Natural killer cell (primary cell): ENCODE data around the gene ZFAND3. TPM values are rescaled to one million over a fixed set of nuclear protein-coding genes. Genes with fewer than 3 reads are reported as not detected.

Experiments
- ATAC-seq, 3 donors: fragments of 150-1000 bp in 2 of 3; fragments of 200-7000 bp in 1 of 3; cut with Tn5 transposase; 1 replicate in 1 of 3; 2 replicates in 2 of 3; pipeline ENCODE4 v1.10.0; 2021; ENCODE audit warnings: mild to moderate bottlenecking in 2 of 3, moderate library complexity in 2 of 3
- DNase-seq, 2 donors: peaks; one replicate each; pipeline versions ENCODE4 v3.0.0 to v3.0.0-alpha.2; 2013 to 2021; ENCODE audit warnings: mixed read lengths in 1 of 2
- H3K27ac ChIP-seq: one replicate; pipeline ENCODE4 v1.5.1; 2013; ENCODE audit warnings: mild to moderate bottlenecking, low read length
- H3K27me3 ChIP-seq: one replicate; pipeline ENCODE4 v1.6.1; 2013; ENCODE audit warnings: low read length; ENCODE audit not compliant: control insufficient read depth, insufficient read depth
- H3K36me3 ChIP-seq: one replicate; pipeline ENCODE4 v1.6.1; 2013; ENCODE audit warnings: low read length; ENCODE audit not compliant: control insufficient read depth, insufficient read depth
- H3K4me1 ChIP-seq: one replicate; pipeline ENCODE4 v1.6.1; 2013; ENCODE audit warnings: low read length; ENCODE audit not compliant: control insufficient read depth, insufficient read depth
- H3K4me3 ChIP-seq: one replicate; pipeline ENCODE4 v1.5.1; 2013; ENCODE audit warnings: low read length
- H3K9me3 ChIP-seq: one replicate; pipeline ENCODE4 v1.6.1; 2013; ENCODE audit warnings: low read length; ENCODE audit not compliant: control insufficient read depth, insufficient read depth
- H3K27ac Mint-ChIP-seq, 2 donors: one replicate each; pipeline ENCODE4 v1.8.0; 2022; ENCODE audit warnings: mild to moderate bottlenecking in 2 of 2, mixed read lengths in 2 of 2, moderate library complexity in 1 of 2
- H3K27me3 Mint-ChIP-seq, 2 donors: one replicate each; pipeline ENCODE4 v1.8.0; 2022; ENCODE audit warnings: low read depth in 2 of 2, mixed read lengths in 2 of 2
- H3K36me3 Mint-ChIP-seq: one replicate; pipeline ENCODE4 v1.8.0; 2022; ENCODE audit warnings: mixed read lengths
- H3K4me1 Mint-ChIP-seq, 2 donors: one replicate each; pipeline ENCODE4 v1.8.0; 2022; ENCODE audit warnings: mixed read lengths in 2 of 2
- H3K4me3 Mint-ChIP-seq: one replicate; pipeline ENCODE4 v1.8.0; 2022; ENCODE audit warnings: mild to moderate bottlenecking, moderate library complexity, mixed read lengths
- H3K9me3 Mint-ChIP-seq, 2 donors: one replicate each; pipeline ENCODE4 v1.8.0; 2022; ENCODE audit warnings: mixed read lengths in 2 of 2
- CTCF ChIP-seq: fragments of 200-600 bp; IDR thresholded peaks from one replicate; pipeline ENCODE4 v1.8.0; 2022; ENCODE audit warnings: antibody characterized with exemption
- WGBS: methylation state at CpG from one replicate; pipeline ENCODE4 v1.1.7; 2013; ENCODE audit warnings: missing lambda C conversion rate; ENCODE audit not compliant: insufficient coverage; 5-methylcytosine and 5-hydroxymethylcytosine counted together
- intact Hi-C: fragments of 100-400 bp; cut with micrococcal nuclease; formaldehyde crosslinking; loops from one replicate; pipeline ENCODE4 v1.14.2; 2022
- total RNA-seq, 4 donors: library from RNA; stranded (reverse); fragments of 120-200 nt in 1 of 4; gene quantifications; one replicate each; pipeline versions ENCODE4 v1.2.3 to v1.2.4, GENCODE V29; 2013 to 2022

Gene ZFAND3
- total RNA-seq, 3 donors from 2014 or later (not counting 1 experiment from before 2014, with no cell fraction given), result 87.7 to 97.4 (median 90.1) TPM

- intact Hi-C loops, result no loop called here
- no peak overlapping the region for H3K4me3 ChIP-seq
- no peaks in the 10 kb centered on the region for H3K27me3 Mint-ChIP-seq
- no peak overlapping the region for H3K4me3 Mint-ChIP-seq
- no peak for DNase-seq
- H3K4me1 ChIP-seq, result no peaks in the 10 kb centered on the region
- peak overlapping the region in 1 of 2 donors; percentile 1 for H3K27ac Mint-ChIP-seq
- WGBS, result 86% methylated on average over 1 of the region's 2 CpGs
- H3K9me3 Mint-ChIP-seq, result no peaks in the 10 kb centered on the region
- TF ChIP-seq CTCF, result no peak
- no peaks in the 10 kb centered on the region for H3K27me3 ChIP-seq
- no peak for ATAC-seq
- H3K36me3 Mint-ChIP-seq, result peaks cover 3% of the 10 kb centered on the region
- no peaks in the 10 kb centered on the region for H3K9me3 ChIP-seq
- H3K4me1 Mint-ChIP-seq, result peaks cover 34 to 38% of the 10 kb centered on the region in 2 donors
- peaks cover 21% of the 10 kb centered on the region for H3K36me3 ChIP-seq
- no peak overlapping the region for H3K27ac ChIP-seq
Measured at GRCh38 chr6:38080889-38081288, 261.4 kb downstream of the ZFAND3 start.

- no peaks in the 10 kb centered on the region for H3K4me1 ChIP-seq
- DNase-seq (no peak), ATAC-seq (no peak)
- H3K9me3 ChIP-seq, result no peaks in the 10 kb centered on the region
- peaks cover 24% of the 10 kb centered on the region for H3K36me3 ChIP-seq
- peaks cover 30 to 40% of the 10 kb centered on the region in 2 donors for H3K4me1 Mint-ChIP-seq
- no peak overlapping the region for H3K27ac Mint-ChIP-seq
- no peaks in the 10 kb centered on the region for H3K27me3 Mint-ChIP-seq
- no peaks in the 10 kb centered on the region for H3K9me3 Mint-ChIP-seq
- H3K27me3 ChIP-seq, result no peaks in the 10 kb centered on the region
- no peak overlapping the region for H3K27ac ChIP-seq
- intact Hi-C loops, result no loop called here
- no peak overlapping the region for H3K4me3 Mint-ChIP-seq
- H3K36me3 Mint-ChIP-seq, result peaks cover 15% of the 10 kb centered on the region
- no peak overlapping the region for H3K4me3 ChIP-seq
- TF ChIP-seq CTCF, result no peak
Measured at GRCh38 chr6:38085031-38085430, 265.5 kb downstream of the ZFAND3 start.

GRCh38 chr6:38086346-38086745, 266.8 kb downstream of the ZFAND3 start:
- Histone ChIP-seq H3K36me3 (peaks cover 24% of the 10 kb centered on the region), H3K4me1 (no peaks in the 10 kb centered on the region), H3K27ac (no peak overlapping the region), H3K9me3 (no peaks in the 10 kb centered on the region), H3K27me3 (no peaks in the 10 kb centered on the region), H3K4me3 (no peak overlapping the region)
- TF ChIP-seq CTCF, result no peak
- peaks cover 37 to 43% of the 10 kb centered on the region in 2 donors for H3K4me1 Mint-ChIP-seq
- H3K27ac Mint-ChIP-seq, result no peak overlapping the region
- WGBS, result no CpG with 5 or more reads among the region's 2 CpGs
- ATAC-seq, result no peak
- DNase-seq, result no peak
- intact Hi-C loops, result no loop called here
- no peaks in the 10 kb centered on the region for H3K27me3 Mint-ChIP-seq
- no peaks in the 10 kb centered on the region for H3K9me3 Mint-ChIP-seq
- peaks cover 15% of the 10 kb centered on the region for H3K36me3 Mint-ChIP-seq
- no peak overlapping the region for H3K4me3 Mint-ChIP-seq

GRCh38 chr6:38088010-38088409, 268.5 kb downstream of the ZFAND3 start:
- Mint-ChIP-seq H3K4me3 (no peak overlapping the region), H3K27ac (no peak overlapping the region), H3K36me3 (peaks cover 15% of the 10 kb centered on the region), H3K4me1 (peaks cover 34 to 35% of the 10 kb centered on the region in 2 donors), H3K27me3 (no peaks in the 10 kb centered on the region), H3K9me3 (no peaks in the 10 kb centered on the region)
- intact Hi-C loops, result no loop called here
- DNase-seq, result no peak
- Histone ChIP-seq H3K36me3 (peaks cover 20% of the 10 kb centered on the region), H3K9me3 (no peaks in the 10 kb centered on the region), H3K4me1 (no peaks in the 10 kb centered on the region), H3K4me3 (no peak overlapping the region), H3K27ac (no peak overlapping the region), H3K27me3 (no peaks in the 10 kb centered on the region)
- 93% methylated on average over 2 of the region's 2 CpGs for WGBS
- no peak for TF ChIP-seq CTCF
- no peak for ATAC-seq
